Stimulated activated CD8-positive, alpha-beta memory T cell treated with anti-CD3 and anti-CD28 coated beads, Interleukin-7, amount 100 ng/mL, for 1 hour (primary cell): ENCODE results near the gene TGM3.
"Not testable (repeated sequence)": the region's sequence is repeated elsewhere in the genome, so short reads cannot be mapped to it uniquely, and the experiment has no call there.

Source experiments
- DNase-seq, 2 donors: peaks; one replicate each; pipeline ENCODE4 v3.0.0-alpha.2; 2020; ENCODE audit warnings: low read depth in 2 of 2

TGM3 gene, protein sequence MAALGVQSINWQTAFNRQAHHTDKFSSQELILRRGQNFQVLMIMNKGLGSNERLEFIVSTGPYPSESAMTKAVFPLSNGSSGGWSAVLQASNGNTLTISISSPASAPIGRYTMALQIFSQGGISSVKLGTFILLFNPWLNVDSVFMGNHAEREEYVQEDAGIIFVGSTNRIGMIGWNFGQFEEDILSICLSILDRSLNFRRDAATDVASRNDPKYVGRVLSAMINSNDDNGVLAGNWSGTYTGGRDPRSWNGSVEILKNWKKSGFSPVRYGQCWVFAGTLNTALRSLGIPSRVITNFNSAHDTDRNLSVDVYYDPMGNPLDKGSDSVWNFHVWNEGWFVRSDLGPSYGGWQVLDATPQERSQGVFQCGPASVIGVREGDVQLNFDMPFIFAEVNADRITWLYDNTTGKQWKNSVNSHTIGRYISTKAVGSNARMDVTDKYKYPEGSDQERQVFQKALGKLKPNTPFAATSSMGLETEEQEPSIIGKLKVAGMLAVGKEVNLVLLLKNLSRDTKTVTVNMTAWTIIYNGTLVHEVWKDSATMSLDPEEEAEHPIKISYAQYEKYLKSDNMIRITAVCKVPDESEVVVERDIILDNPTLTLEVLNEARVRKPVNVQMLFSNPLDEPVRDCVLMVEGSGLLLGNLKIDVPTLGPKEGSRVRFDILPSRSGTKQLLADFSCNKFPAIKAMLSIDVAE

DNA sequence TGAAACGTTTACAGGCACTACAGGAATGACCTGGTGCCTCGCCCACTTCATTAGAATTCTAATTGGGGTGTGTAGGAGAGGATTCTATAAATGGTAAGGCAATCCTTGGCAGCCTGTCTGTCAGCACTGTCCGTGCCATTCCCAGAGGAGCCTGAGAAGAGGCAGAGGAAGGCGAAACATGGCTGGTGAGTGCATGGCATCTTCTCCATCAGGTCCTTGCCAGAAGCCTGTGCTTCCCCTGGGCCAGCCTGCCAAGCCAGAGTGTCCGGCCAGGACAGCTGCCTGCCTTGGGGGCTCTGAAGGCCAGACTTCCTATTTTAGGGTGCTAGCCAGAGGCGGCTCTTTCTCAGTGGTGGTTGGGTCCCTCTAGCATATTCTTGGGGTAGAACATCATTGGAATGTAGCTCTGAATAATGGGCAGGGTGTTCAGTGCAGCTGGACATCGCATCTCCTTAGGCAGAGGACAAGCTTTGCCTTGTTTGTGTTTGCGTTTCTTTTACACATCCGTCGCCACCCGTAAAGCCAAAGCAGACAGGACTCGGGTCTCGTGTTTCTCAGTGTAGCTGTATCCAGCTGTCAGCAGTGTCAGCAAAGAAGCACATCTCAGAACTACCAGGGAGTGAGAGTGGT, at the start of gene TGM3:
Gene TGM3 (plus strand): TSS at position 116 of the 630 bp plus-strand sequence. CDS start 63 bp downstream, at position 179.
- no peak for DNase-seq

GRCh38 chr20:2246069-2246491, 49.7 kb upstream of the TGM3 start:
- no peak for DNase-seq

DNA sequence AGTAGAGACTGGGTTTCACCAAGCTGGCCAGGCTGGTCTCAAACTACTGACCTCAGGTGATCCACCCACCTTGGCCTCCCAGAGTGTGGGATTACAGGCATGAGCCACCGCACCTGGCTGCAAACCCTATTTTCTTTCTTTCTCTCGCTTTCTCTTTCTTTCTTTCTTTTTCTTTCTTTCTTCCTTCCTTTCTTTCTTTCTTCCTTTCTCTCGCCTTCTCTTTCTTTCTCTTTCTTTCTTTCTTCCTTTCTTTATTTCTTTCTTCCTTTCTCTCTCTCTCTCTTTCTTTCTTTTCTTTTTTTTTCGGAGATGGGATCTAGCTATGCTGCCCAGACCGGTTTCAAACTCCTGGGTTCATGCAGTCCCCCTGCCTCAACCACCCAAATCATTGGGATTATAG, 47.0 kb upstream of the TGM3 start:
- DNase-seq, result no peak

DNA sequence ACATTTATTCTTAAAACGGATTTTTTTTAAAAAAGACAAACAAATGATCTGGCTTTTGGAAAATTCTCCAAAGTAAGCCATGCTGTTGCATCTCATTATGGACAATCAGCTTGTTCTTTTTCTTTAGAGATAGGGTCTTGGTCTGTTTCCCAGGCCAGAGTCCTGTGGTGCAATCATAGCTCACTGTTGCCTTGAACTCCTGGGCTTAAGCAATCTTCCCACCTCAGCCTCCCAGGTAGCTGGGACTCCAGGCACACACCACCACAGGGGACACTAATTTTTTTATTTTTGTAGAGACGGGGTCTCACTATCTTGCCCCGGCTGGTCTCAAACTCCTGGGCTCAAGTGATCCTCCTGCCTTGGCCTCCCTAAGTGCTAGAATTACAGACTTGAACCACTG, 45.9 kb upstream of the TGM3 start:
- no peak for DNase-seq

GRCh38 chr20:2252419-2252997, 43.3 kb upstream of the TGM3 start:
- no peak for DNase-seq

DNA sequence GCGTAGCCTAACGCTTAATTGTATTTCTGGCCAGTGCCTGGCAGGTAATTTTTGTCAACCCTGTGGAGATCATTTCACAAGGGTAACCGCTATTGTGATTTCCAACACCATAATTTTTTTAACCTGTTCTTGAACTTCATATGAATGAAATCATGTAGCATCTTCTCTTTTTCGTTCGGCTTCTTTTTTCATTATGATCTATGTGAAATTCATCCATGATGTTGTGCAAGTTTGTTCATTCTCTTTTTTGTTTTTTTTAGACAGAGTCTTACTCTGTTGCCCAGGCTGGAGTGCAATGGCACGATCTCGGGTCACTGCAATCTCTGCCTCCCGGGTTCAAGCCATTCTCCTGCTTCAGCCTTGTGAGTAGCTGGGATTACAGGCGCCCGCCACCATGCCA, 42.5 kb upstream of the TGM3 start:
- no peak for DNase-seq

- DNase-seq, result no peak
Measured at GRCh38 chr20:2254333-2254732, 41.5 kb upstream of the TGM3 start.

GRCh38 chr20:2255926-2256531, 39.8 kb upstream of the TGM3 start:
- DNase-seq, result no peak

DNA sequence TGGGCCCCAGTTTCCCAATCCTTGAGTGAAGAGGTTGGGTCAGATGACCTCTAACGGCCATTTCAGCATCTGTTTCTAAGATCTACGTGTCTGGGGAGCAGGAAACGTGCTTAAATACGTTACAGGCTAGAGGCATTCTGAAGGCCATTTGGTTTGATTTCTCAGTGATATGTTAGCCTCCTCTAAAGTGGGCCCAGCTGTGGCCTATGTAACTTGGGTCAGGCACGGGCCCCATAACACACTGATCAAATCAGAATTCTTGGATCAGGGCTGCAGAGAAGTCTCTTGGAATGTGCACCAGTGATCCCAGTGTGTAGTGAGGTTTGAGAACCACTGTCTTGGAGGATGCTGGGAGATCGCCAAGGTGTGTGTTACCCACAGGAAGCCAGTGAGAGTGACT, 36.1 kb upstream of the TGM3 start:
- DNase-seq, result no peak

DNA sequence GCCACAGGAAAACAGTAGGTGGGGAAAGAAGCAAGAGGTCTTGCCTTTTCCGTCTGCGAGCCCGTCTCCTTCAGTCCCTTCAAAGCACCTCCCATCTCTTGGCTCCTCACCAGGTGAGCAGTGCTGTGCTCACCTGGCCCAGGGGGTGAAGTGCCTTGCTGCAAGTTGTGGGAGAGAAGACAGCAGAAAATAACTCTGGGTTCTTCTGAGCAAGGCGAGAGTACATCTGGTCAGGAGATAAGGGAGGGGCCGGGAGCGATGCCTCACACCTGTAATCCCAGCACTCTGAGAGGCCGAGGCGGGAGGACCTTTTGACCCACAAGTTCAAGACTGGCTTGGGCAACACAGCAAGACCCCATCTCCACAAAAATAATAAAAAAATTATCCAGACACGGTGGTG, 35.6 kb upstream of the TGM3 start:
- DNase-seq, result no peak

- no peak for DNase-seq
Measured at GRCh38 chr20:2261046-2261485, 34.7 kb upstream of the TGM3 start.

DNA sequence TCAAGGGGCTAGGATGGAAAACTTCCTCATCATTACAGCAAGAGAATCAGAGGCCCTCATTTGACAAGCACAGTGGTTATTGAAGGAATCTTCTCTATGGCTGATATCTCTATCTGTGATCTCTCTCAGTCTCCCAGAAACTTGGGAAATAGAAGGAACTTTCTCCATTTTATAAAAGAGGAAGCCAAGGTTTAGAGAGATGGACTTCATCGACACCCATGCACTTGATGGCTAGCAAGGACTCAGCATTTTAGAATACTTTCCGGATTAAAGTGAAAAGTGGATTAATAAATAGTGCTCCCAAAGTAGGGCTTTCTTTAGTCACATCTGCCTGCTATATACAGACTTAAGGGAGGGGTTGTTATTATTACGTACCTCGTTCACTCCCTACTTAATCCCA, 34.2 kb upstream of the TGM3 start:
- DNase-seq, result no peak

GRCh38 chr20:2264118-2264517, 31.7 kb upstream of the TGM3 start:
- no peak for DNase-seq

- DNase-seq, result not testable (repeated sequence)
Measured at GRCh38 chr20:2264621-2265374, 31.0 kb upstream of the TGM3 start.

- no peak for DNase-seq
Measured at GRCh38 chr20:2273634-2274302, 22.0 kb upstream of the TGM3 start.

DNA sequence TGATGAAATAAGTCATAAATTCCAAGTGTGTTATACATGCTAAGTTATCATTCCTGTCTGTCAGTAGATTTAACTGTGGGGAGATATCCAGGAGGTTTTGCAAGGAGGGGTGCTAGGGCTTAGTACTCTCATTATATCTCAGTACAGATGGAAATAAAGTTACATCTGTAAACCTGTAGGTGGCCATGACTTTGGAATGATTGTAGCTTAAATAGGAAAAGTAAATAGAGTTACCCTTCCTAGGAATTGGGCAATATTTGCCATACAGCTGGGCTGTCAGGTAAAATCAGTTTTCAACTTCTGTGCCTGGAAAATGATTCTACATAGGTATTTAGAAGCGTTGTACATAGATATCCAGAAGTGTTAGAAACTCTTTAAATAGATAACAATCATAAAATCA, 19.8 kb upstream of the TGM3 start:
- DNase-seq, result no peak

DNA sequence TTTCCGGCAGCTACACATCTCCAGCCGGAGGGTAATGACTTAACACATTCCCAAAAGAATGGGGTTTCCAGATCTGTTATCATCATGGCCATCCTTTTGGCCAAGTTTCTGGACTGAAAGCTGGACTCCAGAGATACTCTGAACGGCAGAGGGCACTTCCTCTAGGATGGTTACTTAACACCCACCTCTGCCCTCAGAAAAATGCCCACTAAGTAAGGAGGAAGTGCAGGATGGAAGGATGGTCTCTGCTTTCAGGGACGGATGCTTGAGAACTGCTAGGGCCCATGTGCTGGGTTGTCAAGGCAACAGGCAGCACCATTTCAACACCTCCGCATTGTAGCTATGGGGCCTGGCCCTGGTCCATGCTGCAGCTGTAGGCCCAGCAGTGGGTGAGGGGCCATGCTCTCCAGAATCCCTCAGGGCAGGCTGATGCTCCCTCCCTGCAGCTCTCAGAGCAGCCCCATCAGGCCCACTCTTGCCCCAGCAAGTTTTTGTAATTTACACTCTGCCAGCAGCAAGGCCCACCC, 16.5 kb upstream of the TGM3 start:
- no peak for DNase-seq

DNA sequence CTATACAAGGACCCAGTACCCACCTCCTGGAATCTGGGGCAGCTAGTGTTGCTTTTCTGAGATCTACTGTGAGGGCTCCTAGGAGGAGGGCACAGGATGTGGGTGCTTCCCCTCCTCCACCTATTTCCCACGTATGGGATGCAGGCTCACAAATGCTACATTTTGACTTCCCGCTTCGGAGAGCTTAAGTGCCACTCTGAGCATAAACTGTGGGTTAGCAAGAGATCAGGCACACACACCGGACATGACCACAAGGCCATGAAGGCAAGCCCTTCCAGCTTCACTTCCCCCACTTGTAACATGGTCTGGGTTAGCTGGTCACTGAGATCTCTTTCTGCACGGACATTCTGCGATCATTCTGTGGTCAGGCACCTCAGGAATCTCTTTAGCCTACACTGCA, 15.7 kb upstream of the TGM3 start:
- no peak for DNase-seq

GRCh38 chr20:2281563-2281962, 14.2 kb upstream of the TGM3 start:
- no peak for DNase-seq

DNA sequence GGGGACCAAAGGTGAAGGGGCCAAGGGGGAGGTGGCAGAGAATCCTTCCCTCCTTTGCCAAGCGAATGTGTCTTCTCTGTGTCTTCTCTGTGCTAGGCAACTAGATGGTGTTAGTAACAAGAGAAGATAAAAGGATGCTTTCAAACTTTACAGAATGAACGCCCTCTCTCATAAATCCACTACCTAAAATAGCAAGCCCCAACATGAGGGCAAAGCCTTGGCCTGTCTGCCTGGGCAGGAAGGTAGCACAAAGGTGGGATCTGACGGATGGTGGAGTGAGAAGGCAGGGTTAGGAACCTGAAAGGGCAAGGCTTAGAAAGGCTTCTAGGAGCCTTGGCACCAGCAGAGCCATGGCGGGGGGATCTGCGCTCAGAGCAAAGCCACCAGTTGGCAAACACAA, 13.6 kb upstream of the TGM3 start:
- DNase-seq, result no peak
